HepG2 (cell line): ENCODE results near the gene BCAT1. TPM values are rescaled to one million over a fixed set of nuclear protein-coding genes. Genes with fewer than 3 reads are reported as not detected.

Experiments used
- ATAC-seq: fragments of 200-7000 bp; cut with Tn5 transposase; 3 replicates; pipeline ENCODE4 v1.9.1; 2020; ENCODE audit warnings: mild to moderate bottlenecking, moderate library complexity
- BruUV-seq: library from RNA; stranded (reverse); fragments of 400-500 nt; replicated peaks from 2 replicates; lab custom pipeline; 2021; lab: Mats Ljungman, UMichigan
- CTCF ChIA-PET: fragments of 300-600 bp; formaldehyde crosslinking; extraction: SDS; loops from one replicate; lab custom pipeline; 2021; ENCODE audit warnings: low total read pairs, inconsistent platforms, low intra/inter-chr PET ratio; lab: Yijun Ruan, JAX
- POLR2A ChIA-PET: fragments of 350-600 bp; sonication (Branson Sonifier 250); formaldehyde crosslinking; loops from one replicate; lab custom pipeline; 2020; ENCODE audit warnings: antibody characterized with exemption, inconsistent platforms; lab: Yijun Ruan, JAX
- DNase-seq: peaks from one replicate; pipeline ENCODE4 v3.0.0-alpha.2; 2015; ENCODE audit warnings: low spot score
- FAIRE-seq: peaks from 3 replicates; lab custom pipeline; 2011; peaks lifted over from hg19 to GRCh38; lab: Jason Lieb, UNC
- H2AFZ ChIP-seq: one replicate; pipeline ENCODE4 v1.6.1; 2011; ENCODE audit warnings: low read length, inconsistent platforms
- H3K27ac ChIP-seq: fragments of 300-600 bp; 3 replicates; pipeline ENCODE4 v1.8.0; 2011; ENCODE audit warnings: mixed run types, mild to moderate bottlenecking, mixed read lengths, low read length, inconsistent platforms; ENCODE audit not compliant: insufficient read depth; ENCODE audit errors: extremely low read length
- H3K27me3 ChIP-seq, 2 experiments: fragments of 200-600 bp in 1 of 2; 2 replicates in 1 of 2; 3 replicates in 1 of 2; pipeline versions ENCODE4 v1.6.0 to v1.8.0; 2011; ENCODE audit warnings: low read length in 2 of 2, mild to moderate bottlenecking in 2 of 2, moderate library complexity in 2 of 2, inconsistent platforms in 1 of 2; ENCODE audit not compliant: insufficient read depth in 2 of 2, control insufficient read depth in 1 of 2
- H3K36me3 ChIP-seq, 2 experiments: fragments of 200-600 bp in 1 of 2; replicated peaks in 1 of 2; 2 replicates in 1 of 2; 3 replicates in 1 of 2; pipeline versions ENCODE4 v1.5.1 to v1.8.0; 2011; ENCODE audit warnings: low read length in 2 of 2, inconsistent platforms in 1 of 2; ENCODE audit not compliant: insufficient read depth in 2 of 2, control insufficient read depth in 1 of 2
- H3K4me1 ChIP-seq: 2 replicates; pipeline ENCODE4 v1.5.1; 2012; ENCODE audit warnings: low read length, inconsistent platforms; ENCODE audit not compliant: insufficient read depth
- H3K4me2 ChIP-seq: 2 replicates; pipeline ENCODE4 v1.6.0; 2011; ENCODE audit warnings: low read depth, low read length, inconsistent platforms
- H3K4me3 ChIP-seq, 3 experiments: fragments of 200-600 bp in 1 of 3; sonication (generic), shearing (Covaris generic) in 1 of 3; replicated peaks in 1 of 3; 2 replicates each; pipeline ENCODE4 v1.5.1; 2011 to 2016; ENCODE audit warnings: low read length in 3 of 3, inconsistent platforms in 2 of 3, low read depth in 2 of 3, mild to moderate bottlenecking in 2 of 3, control low read depth in 1 of 3, mixed read lengths in 1 of 3; ENCODE audit not compliant: insufficient read depth in 1 of 3
- H3K79me2 ChIP-seq: one replicate; pipeline ENCODE4 v1.6.1; 2011; ENCODE audit warnings: low read length, inconsistent platforms; ENCODE audit not compliant: insufficient read depth
- H3K9ac ChIP-seq: 2 replicates; pipeline ENCODE4 v1.6.0; 2011; ENCODE audit warnings: mild to moderate bottlenecking, low read depth, low read length, inconsistent platforms; ENCODE audit not compliant: insufficient read depth
- H3K9me3 ChIP-seq: 2 replicates; pipeline ENCODE4 v1.5.1; 2012; ENCODE audit warnings: mild to moderate bottlenecking, low read length
- H4K20me1 ChIP-seq: 2 replicates; pipeline ENCODE4 v1.6.0; 2011; ENCODE audit warnings: inconsistent platforms, mild to moderate bottlenecking, low read length, moderate library complexity; ENCODE audit not compliant: insufficient read depth
- AKAP8 ChIP-seq: sonication (generic); formaldehyde crosslinking; IDR thresholded peaks from 2 replicates; pipeline ENCODE4 v1.5.1; 2020; ENCODE audit warnings: mild to moderate bottlenecking, missing genetic modification reagents
- MTF1 ChIP-seq: sonication (generic); formaldehyde crosslinking; IDR thresholded peaks from 2 replicates; pipeline ENCODE4 v1.5.0; 2020; ENCODE audit warnings: missing genetic modification reagents
- SATB2 ChIP-seq: sonication (generic); formaldehyde crosslinking; IDR thresholded peaks from 2 replicates; pipeline ENCODE4 v1.5.0; 2020; ENCODE audit warnings: missing genetic modification reagents
- SNRNP70 ChIP-seq: fragments of 200-400 bp; formaldehyde crosslinking; IDR thresholded peaks from 2 replicates; pipeline ENCODE4 v1.6.1; 2017; ENCODE audit warnings: mild to moderate bottlenecking, low read depth, low read length, moderate library complexity
- TCF7L2 ChIP-seq: IDR thresholded peaks from 2 replicates; pipeline ENCODE4 v1.6.1; 2011; ENCODE audit warnings: mild to moderate bottlenecking, low read depth, low read length, moderate library complexity
- ZIK1 ChIP-seq: sonication (generic); formaldehyde crosslinking; IDR thresholded peaks from 2 replicates; pipeline ENCODE4 v1.5.0; 2020; ENCODE audit warnings: mild to moderate bottlenecking, low read depth, missing genetic modification reagents, borderline replicate concordance
- ZNF609 ChIP-seq: sonication (generic); formaldehyde crosslinking; IDR thresholded peaks from 2 replicates; pipeline ENCODE4 v1.4.0; 2020; ENCODE audit warnings: mild to moderate bottlenecking, missing genetic modification reagents, borderline replicate concordance
- ZNF652 ChIP-seq: IDR thresholded peaks from 2 replicates; pipeline ENCODE4 v1.6.1; 2016; ENCODE audit warnings: low read depth, borderline replicate concordance
- ZNF879 ChIP-seq: sonication (generic); formaldehyde crosslinking; IDR thresholded peaks from 2 replicates; pipeline ENCODE4 v1.8.1; 2023; ENCODE audit warnings: missing genetic modification reagents
- WGBS: methylation state at CpG from one replicate; pipeline ENCODE4 v1.1.6; 2017; ENCODE audit warnings: low lambda C conversion rate; 5-methylcytosine and 5-hydroxymethylcytosine counted together
- in situ Hi-C: cut with HindIII; loops from 2 replicates; pipeline ENCODE4 v1.10.0; 2017; ENCODE audit warnings: low pct_unique_long_range_greater_than_20kb; ENCODE audit not compliant: extremely low pct_ligation_motif_present
- intact Hi-C: fragments of 100-400 bp; cut with micrococcal nuclease; formaldehyde crosslinking; loops from one replicate; pipeline ENCODE4 v1.10.0; 2022; ENCODE audit not compliant: unreplicated experiment
- polyA plus RNA-seq, 8 experiments: library from polyadenylated mRNA; depleted of rRNA in 3 of 8; stranded (reverse) in 7 of 8; unstranded in 1 of 8; fragments of >200 nt; fragmentation: Illumina TruSeq in 4 of 8; extraction: Trizol in 4 of 8; gene quantifications; 2 replicates each; pipeline versions ENCODE4 v1.2.1 to v1.2.3, GENCODE V29; 2011 to 2016; ENCODE audit warnings: low read depth in 4 of 8, missing spikeins in 1 of 8, mixed read lengths in 1 of 8; ENCODE audit not compliant: insufficient read depth in 1 of 8
- total RNA-seq, 5 experiments: library from RNA; depleted of rRNA; stranded (reverse); fragments of >200 nt; fragmentation: Illumina TruSeq; extraction: Trizol; gene quantifications; 2 replicates each; pipeline ENCODE4 v1.2.3, GENCODE V29; 2016; ENCODE audit warnings: low read depth in 1 of 5
- TF ChIP-seq, protein P1 (sequence below): sonication (generic); formaldehyde crosslinking; IDR thresholded peaks from 2 replicates; pipeline ENCODE4 v1.4.0; 2020; ENCODE audit warnings: missing genetic modification reagents
- TF ChIP-seq, protein P2 (sequence below): sonication (generic); formaldehyde crosslinking; IDR thresholded peaks from 2 replicates; pipeline ENCODE4 v1.8.1; 2022; ENCODE audit warnings: low read depth, mild to moderate bottlenecking, missing genetic modification reagents

BCAT1 gene
- total and polyA plus RNA-seq, 2 of the 13 experiments (the other 11 are each of a cell fraction or from before 2014, with no cell fraction given): 8.0 to 75.5 TPM

DNA sequence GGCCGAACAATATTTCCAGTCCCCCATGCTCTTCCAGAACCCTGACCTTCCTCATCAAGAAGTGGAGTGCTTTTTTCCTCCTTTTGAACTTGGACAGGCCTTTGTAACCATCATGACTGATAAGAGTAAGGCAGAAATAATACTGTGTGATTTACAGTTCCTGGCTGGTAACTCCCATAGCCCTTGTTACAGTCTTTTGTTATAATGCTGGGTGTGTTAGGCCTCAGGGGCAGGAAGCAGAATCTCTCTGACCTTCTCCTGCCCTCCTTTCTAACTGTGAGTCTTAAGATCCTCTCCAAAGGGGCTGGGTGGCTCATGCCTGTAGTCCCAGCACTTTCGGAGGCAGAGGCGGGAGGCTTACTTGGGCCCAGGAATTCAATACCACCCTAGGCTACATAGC lies 59.5 kb downstream of the BCAT1 start:
- WGBS: 97% methylated on average over 3 of the region's 3 CpGs
- FAIRE-seq: no peak
- H4K20me1 ChIP-seq: no peaks in the 10 kb centered on the region
- in situ Hi-C loops (no loop called here), intact Hi-C loops (no loop called here)
- H2AFZ ChIP-seq: no peak overlapping the region
- ChIA-PET POLR2A (no interaction called here), CTCF (no interaction called here)
- H3K9me3 ChIP-seq: no peaks in the 10 kb centered on the region
- no peak overlapping the region for H3K9ac ChIP-seq
- no peak for ATAC-seq
- no peak overlapping the region for H3K27ac ChIP-seq
- H3K4me1 ChIP-seq: no peaks in the 10 kb centered on the region
- no peak overlapping the region for H3K4me3 ChIP-seq
- no peak overlapping the region for H3K4me2 ChIP-seq
- no peaks in the 10 kb centered on the region for H3K79me2 ChIP-seq
- TF ChIP-seq, protein P1, sequence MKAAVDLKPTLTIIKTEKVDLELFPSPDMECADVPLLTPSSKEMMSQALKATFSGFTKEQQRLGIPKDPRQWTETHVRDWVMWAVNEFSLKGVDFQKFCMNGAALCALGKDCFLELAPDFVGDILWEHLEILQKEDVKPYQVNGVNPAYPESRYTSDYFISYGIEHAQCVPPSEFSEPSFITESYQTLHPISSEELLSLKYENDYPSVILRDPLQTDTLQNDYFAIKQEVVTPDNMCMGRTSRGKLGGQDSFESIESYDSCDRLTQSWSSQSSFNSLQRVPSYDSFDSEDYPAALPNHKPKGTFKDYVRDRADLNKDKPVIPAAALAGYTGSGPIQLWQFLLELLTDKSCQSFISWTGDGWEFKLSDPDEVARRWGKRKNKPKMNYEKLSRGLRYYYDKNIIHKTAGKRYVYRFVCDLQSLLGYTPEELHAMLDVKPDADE (CRISPR knock-in tag): no peak
- TF ChIP-seq ZIK1: no peak
- TF ChIP-seq SNRNP70: no peak
- TF ChIP-seq ZNF652 (CRISPR knock-in tag): no peak
- TF ChIP-seq AKAP8 (CRISPR knock-in tag): no peak
- TF ChIP-seq MTF1 (CRISPR knock-in tag): no peak
- no peak for DNase-seq
- peaks cover 0 to 6% of the 10 kb centered on the region in 2 experiments; a peak in 1 of 5 replicates for H3K36me3 ChIP-seq
- H3K27me3 ChIP-seq: no peaks in the 10 kb centered on the region
- no TSS peak for BruUV-seq

- no peak for ATAC-seq
- Histone ChIP-seq H3K4me1 (no peaks in the 10 kb centered on the region), H3K27ac (no peak overlapping the region), H3K9ac (no peak overlapping the region), H3K79me2 (no peaks in the 10 kb centered on the region), H3K27me3 (no peaks in the 10 kb centered on the region), H2AFZ (no peak overlapping the region), H3K4me3 (no peak overlapping the region), H3K36me3 (peaks cover 0 to 6% of the 10 kb centered on the region in 2 experiments; a peak in 1 of 5 replicates), H3K9me3 (no peaks in the 10 kb centered on the region), H3K4me2 (no peak overlapping the region), H4K20me1 (no peaks in the 10 kb centered on the region)
- BruUV-seq: no TSS peak
- no peak for DNase-seq
- in situ Hi-C loops (no loop called here), intact Hi-C loops (no loop called here)
- ChIA-PET POLR2A (no interaction called here), CTCF (no interaction called here)
- WGBS: 84% methylated on average over 5 of the region's 5 CpGs
- no peak for FAIRE-seq
- TF ChIP-seq ZNF609 (CRISPR knock-in tag): no peak
- TF ChIP-seq ZNF879: no peak
- TF ChIP-seq SATB2: no peak
- no peak for TF ChIP-seq TCF7L2
- TF ChIP-seq, protein P2, sequence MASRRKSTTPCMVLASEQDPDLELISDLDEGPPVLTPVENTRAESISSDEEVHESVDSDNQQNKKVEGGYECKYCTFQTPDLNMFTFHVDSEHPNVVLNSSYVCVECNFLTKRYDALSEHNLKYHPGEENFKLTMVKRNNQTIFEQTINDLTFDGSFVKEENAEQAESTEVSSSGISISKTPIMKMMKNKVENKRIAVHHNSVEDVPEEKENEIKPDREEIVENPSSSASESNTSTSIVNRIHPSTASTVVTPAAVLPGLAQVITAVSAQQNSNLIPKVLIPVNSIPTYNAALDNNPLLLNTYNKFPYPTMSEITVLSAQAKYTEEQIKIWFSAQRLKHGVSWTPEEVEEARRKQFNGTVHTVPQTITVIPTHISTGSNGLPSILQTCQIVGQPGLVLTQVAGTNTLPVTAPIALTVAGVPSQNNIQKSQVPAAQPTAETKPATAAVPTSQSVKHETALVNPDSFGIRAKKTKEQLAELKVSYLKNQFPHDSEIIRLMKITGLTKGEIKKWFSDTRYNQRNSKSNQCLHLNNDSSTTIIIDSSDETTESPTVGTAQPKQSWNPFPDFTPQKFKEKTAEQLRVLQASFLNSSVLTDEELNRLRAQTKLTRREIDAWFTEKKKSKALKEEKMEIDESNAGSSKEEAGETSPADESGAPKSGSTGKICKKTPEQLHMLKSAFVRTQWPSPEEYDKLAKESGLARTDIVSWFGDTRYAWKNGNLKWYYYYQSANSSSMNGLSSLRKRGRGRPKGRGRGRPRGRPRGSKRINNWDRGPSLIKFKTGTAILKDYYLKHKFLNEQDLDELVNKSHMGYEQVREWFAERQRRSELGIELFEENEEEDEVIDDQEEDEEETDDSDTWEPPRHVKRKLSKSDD (CRISPR knock-in tag): no peak
Measured at GRCh38 chr12:24888813-24889212, 60.1 kb downstream of the BCAT1 start.
